Anterior cingulate cortex (tissue), 58 donors: Measurements from ENCODE around the gene KCNJ6.
"Not testable (repeated sequence)": the region's sequence is repeated elsewhere in the genome, so short reads cannot be mapped to it uniquely, and the experiment has no call there.

Source experiments
- DNase-seq, 58 donors: peaks; one replicate each; lab custom pipeline; 2025; lab: John Stamatoyannopoulos, UW

Gene KCNJ6

GRCh38 chr21:37916310-37917051, at the start of gene KCNJ6:
KCNJ6 (minus strand) TSS chr21:37916457; CDS start chr21:37840682, 75,775 bp downstream.
- peak in 39 of 58 donors; percentile 2 to 72 (median 32) for DNase-seq

GRCh38 chr21:37965088-37965805, 49.0 kb upstream of the KCNJ6 start:
- no peak for DNase-seq

GRCh38 chr21:37958537-37958936, 42.3 kb upstream of the KCNJ6 start:
- no peak for DNase-seq

GRCh38 chr21:37956772-37957171, 40.5 kb upstream of the KCNJ6 start:
- DNase-seq: no peak

- no peak for DNase-seq
Measured at GRCh38 chr21:37945036-37945435, 28.8 kb upstream of the KCNJ6 start.

- DNase-seq: no peak
Measured at GRCh38 chr21:37944496-37944895, 28.2 kb upstream of the KCNJ6 start.

- no peak for DNase-seq
Measured at GRCh38 chr21:37940691-37941090, 24.4 kb upstream of the KCNJ6 start.

- no peak for DNase-seq
Measured at GRCh38 chr21:37939838-37940237, 23.6 kb upstream of the KCNJ6 start.

- no peak for DNase-seq
Measured at GRCh38 chr21:37939251-37939650, 23.0 kb upstream of the KCNJ6 start.

GRCh38 chr21:37937668-37938067, 21.4 kb upstream of the KCNJ6 start:
- no peak for DNase-seq

- no peak for DNase-seq
Measured at GRCh38 chr21:37936010-37936785, 19.9 kb upstream of the KCNJ6 start.

- no peak for DNase-seq
Measured at GRCh38 chr21:37932936-37933335, 16.7 kb upstream of the KCNJ6 start.

GRCh38 chr21:37927711-37928110, 11.5 kb upstream of the KCNJ6 start:
- DNase-seq: no peak

- DNase-seq: no peak
Measured at GRCh38 chr21:37921091-37921490, 4.8 kb upstream of the KCNJ6 start.

- not testable (repeated sequence) for DNase-seq
Measured at GRCh38 chr21:37920302-37920701, 4.0 kb upstream of the KCNJ6 start.

GRCh38 chr21:37917612-37918011, 1.4 kb upstream of the KCNJ6 start:
- DNase-seq: no peak

- peak in 1 of 58 donors; percentile 59 for DNase-seq
Measured at GRCh38 chr21:37915941-37916309, 332 bp downstream of the KCNJ6 start.

GRCh38 chr21:37915497-37915911, 753 bp downstream of the KCNJ6 start:
- DNase-seq: peak in 4 of 58 donors; percentile 8 to 33 (median 20)

- DNase-seq: no peak
Measured at GRCh38 chr21:37912616-37913015, 3.6 kb downstream of the KCNJ6 start.

- DNase-seq: no peak
Measured at GRCh38 chr21:37909936-37910335, 6.3 kb downstream of the KCNJ6 start.

- no peak for DNase-seq
Measured at GRCh38 chr21:37908691-37909090, 7.6 kb downstream of the KCNJ6 start.
